Hepatocyte (in vitro differentiated cells): ENCODE measurements around the gene PTPRN2. TPM values are rescaled to one million over a fixed set of nuclear protein-coding genes. Genes with fewer than 3 reads are reported as not detected.

ENCODE experiments used
- DNase-seq: peaks from one replicate; pipeline ENCODE4 v3.0.0-alpha.2; 2016; ENCODE audit warnings: low spot score
- H2AFZ ChIP-seq: fragments of 200-600 bp; sonication (generic); 2 replicates; pipeline ENCODE4 v1.6.0; 2016; ENCODE audit warnings: antibody characterized with exemption, mild to moderate bottlenecking
- H3K27ac ChIP-seq: fragments of 200-600 bp; sonication (generic); 2 replicates; pipeline ENCODE4 v1.5.1; 2016; ENCODE audit warnings: mild to moderate bottlenecking
- H3K27me3 ChIP-seq: fragments of 200-600 bp; sonication (generic); 2 replicates; pipeline ENCODE4 v1.6.1; 2016
- H3K36me3 ChIP-seq: fragments of 200-600 bp; sonication (generic); replicated peaks from 2 replicates; pipeline ENCODE4 v1.5.1; 2016; ENCODE audit warnings: low read depth; ENCODE audit not compliant: insufficient read depth
- H3K4me1 ChIP-seq: fragments of 200-600 bp; sonication (generic); 2 replicates; pipeline ENCODE4 v1.5.1; 2016; ENCODE audit warnings: mild to moderate bottlenecking, moderate library complexity; ENCODE audit not compliant: insufficient read depth
- H3K4me2 ChIP-seq: fragments of 200-600 bp; sonication (generic); 2 replicates; pipeline ENCODE4 v1.6.0; 2016
- H3K4me3 ChIP-seq: fragments of 200-600 bp; sonication (generic); 2 replicates; pipeline ENCODE4 v1.5.1; 2016; ENCODE audit warnings: mild to moderate bottlenecking
- H3K79me2 ChIP-seq: fragments of 200-600 bp; sonication (generic); 2 replicates; pipeline ENCODE4 v1.6.0; 2017; ENCODE audit warnings: mild to moderate bottlenecking
- H3K9me2 ChIP-seq: fragments of 200-600 bp; sonication (generic); replicated peaks from 2 replicates; pipeline ENCODE4 v1.6.0; 2017; ENCODE audit warnings: mild to moderate bottlenecking; ENCODE audit not compliant: insufficient read depth
- H3K9me3 ChIP-seq: fragments of 200-600 bp; sonication (generic); 2 replicates; pipeline ENCODE4 v1.5.1; 2016; ENCODE audit warnings: low read depth, mild to moderate bottlenecking
- H4K20me1 ChIP-seq: fragments of 200-600 bp; sonication (generic); 2 replicates; pipeline ENCODE4 v1.6.0; 2016; ENCODE audit warnings: mild to moderate bottlenecking; ENCODE audit not compliant: insufficient read depth, poor library complexity, severe bottlenecking
- EZH2 ChIP-seq: fragments of 200-600 bp; sonication (generic); IDR thresholded peaks from 2 replicates; pipeline ENCODE4 v1.6.1; 2016; ENCODE audit warnings: antibody characterized with exemption, mild to moderate bottlenecking, borderline replicate concordance
- EZH2phosphoT487 ChIP-seq: fragments of 200-600 bp; sonication (generic); IDR thresholded peaks from one replicate; pipeline ENCODE4 v1.6.1; 2018; ENCODE audit warnings: antibody characterized with exemption, mild to moderate bottlenecking, low read depth, moderate library complexity; ENCODE audit not compliant: unreplicated experiment, severe bottlenecking
- WGBS: methylation state at CpG from one replicate; pipeline ENCODE4 v1.1.6; 2016; ENCODE audit warnings: low lambda C conversion rate; ENCODE audit errors: missing lambda C conversion rate; 5-methylcytosine and 5-hydroxymethylcytosine counted together
- polyA plus RNA-seq: library from polyadenylated mRNA; unstranded; fragments of >200 nt; fragmentation: Nextera tagmentation; extraction: Ambion mirVana; gene quantifications from 2 replicates; pipeline ENCODE4 v1.2.1, GENCODE V29; 2016
- total RNA-seq: library from RNA; depleted of rRNA; stranded (reverse); fragments of >200 nt; gene quantifications from 2 replicates; pipeline ENCODE4 v1.2.3, GENCODE V29; 2014
- TF ChIP-seq, protein P1 (sequence below): fragments of 200-600 bp; sonication (generic); IDR thresholded peaks from 2 replicates; pipeline ENCODE4 v1.5.1; 2016; ENCODE audit warnings: antibody characterized with exemption, mild to moderate bottlenecking; ENCODE audit not compliant: poor library complexity

The PTPRN2 gene
- total and polyA plus RNA-seq, 2 experiments from 2014 or later, result 2.1 to 3.3 TPM

DNA sequence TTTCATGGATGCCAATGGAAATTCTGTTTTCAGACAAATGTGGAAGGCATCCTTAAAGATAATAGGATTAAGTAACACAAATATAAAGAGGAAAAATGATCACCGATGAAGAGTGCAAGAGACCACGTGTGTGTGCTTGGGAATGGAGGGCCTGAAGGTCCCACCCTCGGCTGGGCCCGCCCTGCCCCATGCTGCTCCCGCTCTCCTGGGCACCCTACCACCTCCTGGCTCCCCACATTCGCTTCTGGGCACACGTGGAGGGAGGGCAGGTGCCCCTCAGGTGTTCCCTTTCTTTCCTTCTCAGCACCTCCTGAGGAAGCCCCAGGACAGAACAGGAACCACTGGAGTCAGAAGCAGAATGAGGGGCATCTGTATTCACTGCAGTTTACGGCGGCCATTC lies 883.3 kb downstream of the PTPRN2 start:
- Histone ChIP-seq H3K4me2 (no peak overlapping the region), H3K4me1 (no peaks in the 10 kb centered on the region), H3K36me3 (no peaks in the 10 kb centered on the region), H3K27me3 (peaks cover 28% of the 10 kb centered on the region), H3K9me2 (no peaks in the 10 kb centered on the region), H3K9me3 (no peaks in the 10 kb centered on the region), H4K20me1 (no peaks in the 10 kb centered on the region), H2AFZ (no peak overlapping the region), H3K79me2 (no peaks in the 10 kb centered on the region), H3K27ac (no peak overlapping the region), H3K4me3 (no peak overlapping the region)
- DNase-seq, result no peak
- TF ChIP-seq EZH2 (no peak), EZH2phosphoT487 (no peak)
- TF ChIP-seq, protein P1, sequence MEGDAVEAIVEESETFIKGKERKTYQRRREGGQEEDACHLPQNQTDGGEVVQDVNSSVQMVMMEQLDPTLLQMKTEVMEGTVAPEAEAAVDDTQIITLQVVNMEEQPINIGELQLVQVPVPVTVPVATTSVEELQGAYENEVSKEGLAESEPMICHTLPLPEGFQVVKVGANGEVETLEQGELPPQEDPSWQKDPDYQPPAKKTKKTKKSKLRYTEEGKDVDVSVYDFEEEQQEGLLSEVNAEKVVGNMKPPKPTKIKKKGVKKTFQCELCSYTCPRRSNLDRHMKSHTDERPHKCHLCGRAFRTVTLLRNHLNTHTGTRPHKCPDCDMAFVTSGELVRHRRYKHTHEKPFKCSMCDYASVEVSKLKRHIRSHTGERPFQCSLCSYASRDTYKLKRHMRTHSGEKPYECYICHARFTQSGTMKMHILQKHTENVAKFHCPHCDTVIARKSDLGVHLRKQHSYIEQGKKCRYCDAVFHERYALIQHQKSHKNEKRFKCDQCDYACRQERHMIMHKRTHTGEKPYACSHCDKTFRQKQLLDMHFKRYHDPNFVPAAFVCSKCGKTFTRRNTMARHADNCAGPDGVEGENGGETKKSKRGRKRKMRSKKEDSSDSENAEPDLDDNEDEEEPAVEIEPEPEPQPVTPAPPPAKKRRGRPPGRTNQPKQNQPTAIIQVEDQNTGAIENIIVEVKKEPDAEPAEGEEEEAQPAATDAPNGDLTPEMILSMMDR, result no peak
- 86% methylated on average over 9 of the region's 9 CpGs for WGBS

GRCh38 chr7:157703534-157704195 lies 884.0 kb downstream of the PTPRN2 start:
- H3K4me1 ChIP-seq, result no peaks in the 10 kb centered on the region
- WGBS, result 86% methylated on average over 21 of the region's 21 CpGs
- H3K27ac ChIP-seq, result no peak overlapping the region
- no peaks in the 10 kb centered on the region for H3K9me3 ChIP-seq
- TF ChIP-seq EZH2 (no peak), EZH2phosphoT487 (no peak)
- TF ChIP-seq, protein P1, result no peak
- H3K27me3 ChIP-seq, result peaks cover 35% of the 10 kb centered on the region
- no peak for DNase-seq
- H3K36me3 ChIP-seq, result no peaks in the 10 kb centered on the region
- H3K4me3 ChIP-seq, result no peak overlapping the region
- no peaks in the 10 kb centered on the region for H4K20me1 ChIP-seq
- no peaks in the 10 kb centered on the region for H3K9me2 ChIP-seq
- H3K4me2 ChIP-seq, result no peak overlapping the region
- no peak overlapping the region for H2AFZ ChIP-seq
- H3K79me2 ChIP-seq, result no peaks in the 10 kb centered on the region

- Histone ChIP-seq H3K4me3 (no peak overlapping the region), H3K79me2 (no peaks in the 10 kb centered on the region), H3K9me2 (no peaks in the 10 kb centered on the region), H3K27me3 (peaks cover 41% of the 10 kb centered on the region), H3K4me1 (no peaks in the 10 kb centered on the region), H2AFZ (no peak overlapping the region), H4K20me1 (no peaks in the 10 kb centered on the region), H3K9me3 (no peaks in the 10 kb centered on the region), H3K4me2 (no peak overlapping the region), H3K27ac (no peak overlapping the region), H3K36me3 (no peaks in the 10 kb centered on the region)
- WGBS, result 73% methylated on average over 13 of the region's 14 CpGs
- DNase-seq, result no peak
- TF ChIP-seq, protein P1, result no peak
- TF ChIP-seq EZH2 (no peak), EZH2phosphoT487 (no peak)
Measured at GRCh38 chr7:157703131-157703530, 884.5 kb downstream of the PTPRN2 start.
